HCT116 (cell line): ENCODE measurements around the gene IFRD2.

Source experiments
- CTCF ChIP-seq, 3 experiments: fragments of 200-600 bp in 1 of 3; sonication (generic) in 1 of 3; IDR thresholded peaks in 2 of 3; conservative IDR thresholded peaks in 1 of 3; 2 replicates each; pipeline ENCODE4 v1.5.1; 2012 to 2017; ENCODE audit warnings: low read depth in 2 of 3, low read length in 2 of 3, antibody characterized with exemption in 1 of 3, borderline replicate concordance in 1 of 3, control low read depth in 1 of 3, mild to moderate bottlenecking in 1 of 3, mixed read lengths in 1 of 3, mixed run types in 1 of 3, moderate library complexity in 1 of 3; ENCODE audit not compliant: insufficient read depth in 1 of 3
- EGR1 ChIP-seq: IDR thresholded peaks from 2 replicates; pipeline ENCODE4 v1.6.1; 2012; ENCODE audit warnings: low read depth
- ELF1 ChIP-seq: IDR thresholded peaks from 2 replicates; pipeline ENCODE4 v1.6.1; 2012; ENCODE audit warnings: low read depth, borderline replicate concordance
- EZH2 ChIP-seq: fragments of 200-600 bp; sonication (generic); IDR thresholded peaks from 2 replicates; pipeline ENCODE4 v1.6.1; 2017; ENCODE audit warnings: antibody characterized with exemption, mixed run types
- POLR2A ChIP-seq: IDR thresholded peaks from 2 replicates; pipeline ENCODE4 v1.7.0; 2011; ENCODE audit warnings: borderline replicate concordance; ENCODE audit not compliant: insufficient read depth, insufficient read length; ENCODE audit errors: extremely low read depth
- POLR2AphosphoS5 ChIP-seq: IDR thresholded peaks from 2 replicates; pipeline ENCODE4 v1.6.1; 2011; ENCODE audit warnings: mild to moderate bottlenecking, low read depth, low read length, moderate library complexity
- SP1 ChIP-seq: IDR thresholded peaks from 2 replicates; pipeline ENCODE4 v1.6.1; 2012; ENCODE audit warnings: low read depth
- TF ChIP-seq, protein P1 (sequence below): IDR thresholded peaks from 2 replicates; pipeline ENCODE4 v1.6.1; 2012

DNA sequence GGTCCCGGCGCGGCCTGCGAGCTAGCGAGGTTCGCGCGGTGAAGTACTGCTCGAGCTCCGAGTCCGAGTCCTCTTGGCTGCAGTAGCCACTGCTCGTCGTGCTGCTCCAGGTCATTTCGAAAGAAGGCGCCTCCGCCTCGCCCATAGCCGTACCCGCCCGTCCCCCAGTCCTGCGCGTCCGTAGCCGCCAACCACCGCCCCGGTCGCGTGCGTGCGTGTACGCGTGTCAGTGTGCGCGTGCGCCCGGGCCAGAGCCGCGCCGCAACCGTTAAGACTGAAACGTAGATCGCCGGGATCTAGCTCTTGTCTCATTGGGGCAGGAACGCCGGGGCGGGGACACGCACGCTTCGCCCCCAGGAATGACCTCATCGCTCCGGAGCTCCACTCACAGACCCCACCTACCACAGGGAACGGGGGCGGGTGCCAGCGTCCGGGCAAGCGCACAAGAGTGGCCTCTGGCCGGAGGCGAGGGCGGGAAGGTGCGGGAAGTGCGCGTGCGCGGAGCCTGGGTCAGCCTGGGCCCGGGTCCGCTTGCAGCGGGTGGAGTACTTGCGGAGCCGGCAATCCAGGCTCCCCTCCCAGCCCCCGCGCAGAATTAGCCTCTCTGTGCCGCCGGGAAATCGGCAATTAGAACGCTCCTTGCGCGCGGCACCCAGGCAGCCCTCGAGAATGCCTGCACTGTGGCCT is 45.1 kb upstream of the IFRD2 start:
- TF ChIP-seq EZH2 (no peak), CTCF (IDR thresholded peaks at IDR 0.05 in 2 of 3, conservative IDR thresholded peaks at IDR 0.05 in 1 of 3; ENCODE audit: borderline replicate concordance in 1 of 3, insufficient read depth in 1 of 3, low read depth in 2 of 3, low read length in 2 of 3) (no peak), ELF1 (no peak), EGR1 (no peak), SP1 (no peak), POLR2AphosphoS5 (peak; percentile 92), POLR2A (no peak)
- TF ChIP-seq, protein P1, sequence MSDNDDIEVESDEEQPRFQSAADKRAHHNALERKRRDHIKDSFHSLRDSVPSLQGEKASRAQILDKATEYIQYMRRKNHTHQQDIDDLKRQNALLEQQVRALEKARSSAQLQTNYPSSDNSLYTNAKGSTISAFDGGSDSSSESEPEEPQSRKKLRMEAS: no peak
